H1 (cell line): ENCODE results near the gene ARHGAP21. TPM values are rescaled to one million over a fixed set of nuclear protein-coding genes. Genes with fewer than 3 reads are reported as not detected.

Source experiments
- E2F6 ChIP-seq: IDR thresholded peaks from 2 replicates; pipeline ENCODE4 v1.6.1; 2012; ENCODE audit warnings: inconsistent platforms
- RBBP5 ChIP-seq: IDR thresholded peaks from 2 replicates; pipeline ENCODE4 v1.7.1; 2012; ENCODE audit warnings: low read depth, mild to moderate bottlenecking, inconsistent platforms, low read length, moderate library complexity, borderline replicate concordance
- polyA plus RNA-seq, 7 experiments: library from polyadenylated mRNA; depleted of rRNA in 3 of 7; stranded (reverse) in 5 of 7; unstranded in 2 of 7; fragments of >200 nt in 5 of 7; fragments of 200-250 nt in 2 of 7; gene quantifications; 1 replicate in 5 of 7; 2 replicates in 1 of 7; 4 replicates in 1 of 7; pipeline versions ENCODE4 v1.2.1 to v1.2.3, GENCODE V29; 2011 to 2013; ENCODE audit warnings: missing spikeins in 2 of 7, mixed read lengths in 2 of 7
- total RNA-seq: library from RNA; stranded (reverse); fragmentation: NEBNext Ultra II Directional; extraction: Animal tissue kit (Norgen Biotek cat#: 25700); gene quantifications from 2 replicates; pipeline ENCODE4 v1.2.1, GENCODE V29; 2021

The ARHGAP21 gene
- total and polyA plus RNA-seq, 2 of the 8 experiments (the other 6 are each of a cell fraction or from before 2014, with no cell fraction given), result 14.4 to 35.3 TPM

- TF ChIP-seq E2F6, result no peak
- TF ChIP-seq RBBP5, result no peak
These were observed 3.6 kb downstream of the ARHGAP21 start (continued) for GRCh38 chr10:24720096-24720495.
